ENCODE measurements around the gene SSBP3.

DNA sequence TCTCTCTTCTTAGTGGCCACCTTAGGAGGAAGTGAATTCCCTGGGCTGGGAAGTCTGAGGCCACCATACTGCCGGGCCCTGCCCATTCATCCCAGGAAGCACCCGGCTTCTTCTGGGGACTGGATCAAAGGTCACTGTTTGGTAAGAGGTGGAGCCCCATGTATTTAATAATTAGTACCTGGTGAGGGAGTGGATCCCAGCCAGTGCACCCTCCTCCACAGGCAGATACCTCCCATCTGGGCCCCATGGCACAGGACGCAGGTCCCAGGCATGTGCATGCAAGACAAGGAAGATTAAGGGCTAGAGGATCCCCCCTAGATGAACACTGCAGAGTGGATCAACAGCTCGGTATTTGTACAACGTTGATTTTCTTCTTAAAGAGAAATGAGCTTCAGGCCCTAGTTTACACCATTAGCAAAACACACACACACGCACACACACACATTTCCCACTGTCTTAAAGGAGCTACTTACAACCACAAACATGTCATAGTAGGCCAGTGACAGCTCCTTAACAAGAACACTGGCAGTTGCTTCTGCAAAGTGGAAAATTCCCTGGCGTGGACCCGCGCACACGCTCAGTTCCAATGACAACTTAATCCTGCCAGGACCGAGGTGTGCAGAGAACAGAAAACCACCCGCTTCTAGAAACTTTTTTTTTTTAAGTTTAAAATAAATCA is 115.5 kb downstream of the SSBP3 start:
- TF ChIP-seq POLR2AphosphoS5 (IDR thresholded peaks at IDR 0.05; ENCODE audit: low read depth, low read length) (no peak), POLR2A (IDR thresholded peaks at IDR 0.05; ENCODE audit: low read depth, low read length) (no peak)
